ENCODE data around the gene SEC62.

SEC62 gene

DNA sequence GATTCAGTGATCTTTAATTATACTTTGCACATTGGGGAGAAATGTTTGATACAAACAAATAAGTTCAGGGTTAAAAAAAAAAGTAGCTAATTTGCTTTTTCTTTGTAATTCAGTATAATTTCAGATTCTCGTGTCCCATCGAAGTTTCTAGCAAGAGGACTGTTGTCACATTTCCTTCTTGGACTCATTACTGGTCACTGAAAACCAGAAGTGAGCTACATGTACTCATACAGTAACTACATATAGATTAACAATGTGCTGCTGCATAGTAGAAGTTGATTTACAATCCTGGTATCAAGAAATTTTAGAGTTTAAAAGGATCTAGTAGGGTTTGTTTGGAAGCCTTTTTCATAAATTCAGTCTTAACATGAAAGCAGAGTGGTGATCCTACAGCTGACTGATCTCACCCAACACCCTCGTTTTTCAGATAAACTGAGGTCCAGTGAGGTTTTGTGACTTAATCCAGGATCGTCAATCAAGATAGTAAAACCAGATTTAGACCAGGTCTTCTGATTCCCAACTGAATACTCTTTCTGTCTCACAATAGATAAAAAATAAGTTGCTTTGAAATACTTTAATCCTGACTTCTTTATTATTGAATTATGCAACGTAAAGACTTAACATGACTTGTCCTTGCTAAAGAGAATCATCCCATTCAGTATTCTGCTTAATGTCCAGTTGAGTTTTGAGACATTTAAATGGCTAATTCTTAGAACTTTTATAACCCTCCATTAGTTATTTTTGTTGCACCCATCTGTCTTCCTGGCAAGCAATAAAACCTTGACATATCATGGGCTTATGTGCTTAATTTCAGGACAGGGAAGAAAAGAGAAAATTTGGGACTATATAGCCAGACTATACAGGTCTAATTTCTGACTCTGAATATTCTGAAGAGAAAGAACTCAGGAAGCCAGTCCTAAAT is 2.8 kb downstream of the SEC62 start:
- Histone ChIP-seq H3K36me3 (ENCODE audit: insufficient read depth, low read length) (no peaks in the 10 kb centered on the region), H3K4me1 (ENCODE audit: insufficient read depth, low read length) (peaks cover 35% of the 10 kb centered on the region), H3K27ac (ENCODE audit: low read depth, low read length) (no peak overlapping the region), H3K9ac (ENCODE audit: low read length) (no peak overlapping the region), H3K9me3 (ENCODE audit: low read length) (no peaks in the 10 kb centered on the region), H3K4me3 (ENCODE audit: low read depth in 1 of 2, low read length in 2 of 2) (no peak overlapping the region), H3K27me3 (ENCODE audit: control insufficient read depth in 1 of 2, insufficient read depth in 2 of 2, low read length in 2 of 2) (no peaks in the 10 kb centered on the region)

GRCh38 chr3:169970847-169971246 is 4.2 kb downstream of the SEC62 start:
- H3K36me3 ChIP-seq (ENCODE audit: insufficient read depth, low read length): no peaks in the 10 kb centered on the region
- H3K27me3 ChIP-seq (ENCODE audit: control insufficient read depth in 1 of 2, insufficient read depth in 2 of 2, low read length in 2 of 2): no peaks in the 10 kb centered on the region
- H3K9ac ChIP-seq (ENCODE audit: low read length): no peak overlapping the region
- H3K9me3 ChIP-seq (ENCODE audit: low read length): no peaks in the 10 kb centered on the region
- H3K27ac ChIP-seq (ENCODE audit: low read depth, low read length): no peak overlapping the region
- H3K4me1 ChIP-seq (ENCODE audit: insufficient read depth, low read length): peaks cover 35% of the 10 kb centered on the region
- no peak overlapping the region for H3K4me3 ChIP-seq (ENCODE audit: low read depth in 1 of 2, low read length in 2 of 2)

DNA sequence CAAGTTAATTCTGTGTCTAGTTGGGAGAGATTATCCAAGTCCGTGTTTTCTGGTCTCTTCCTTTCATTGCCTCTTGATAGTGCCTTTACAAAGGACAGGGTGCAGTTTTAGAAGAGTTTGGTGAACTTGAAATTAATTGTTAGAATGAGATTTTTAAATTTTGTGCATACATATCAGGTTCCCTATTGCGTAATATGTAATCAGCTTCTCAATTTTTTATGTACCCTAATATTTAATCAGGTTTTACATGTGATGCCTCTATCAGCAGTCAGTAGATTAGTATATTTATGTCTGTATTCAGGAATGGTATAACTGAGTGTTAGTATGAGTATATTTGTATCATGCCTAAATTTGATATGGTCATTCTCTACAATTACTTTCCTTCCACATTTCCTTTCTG is 4.9 kb downstream of the SEC62 start:
- Histone ChIP-seq H3K4me1 (ENCODE audit: insufficient read depth, low read length) (peaks cover 35% of the 10 kb centered on the region), H3K36me3 (ENCODE audit: insufficient read depth, low read length) (peaks cover 4% of the 10 kb centered on the region), H3K27me3 (ENCODE audit: control insufficient read depth in 1 of 2, insufficient read depth in 2 of 2, low read length in 2 of 2) (no peaks in the 10 kb centered on the region)

GRCh38 chr3:169980055-169980454 is 13.4 kb downstream of the SEC62 start:
- H3K4me1 ChIP-seq (ENCODE audit: insufficient read depth, low read length): no peaks in the 10 kb centered on the region
- H3K9ac ChIP-seq (ENCODE audit: low read length): no peak overlapping the region
- H3K36me3 ChIP-seq (ENCODE audit: insufficient read depth, low read length): peaks cover 45% of the 10 kb centered on the region
- H3K9me3 ChIP-seq (ENCODE audit: low read length): no peaks in the 10 kb centered on the region
- no peaks in the 10 kb centered on the region for H3K27me3 ChIP-seq (ENCODE audit: control insufficient read depth in 1 of 2, insufficient read depth in 2 of 2, low read length in 2 of 2)
- H3K27ac ChIP-seq (ENCODE audit: low read depth, low read length): no peak overlapping the region
- H3K4me3 ChIP-seq (ENCODE audit: low read depth in 1 of 2, low read length in 2 of 2): no peak overlapping the region

More for the DNA sequence above, 4.9 kb downstream of the SEC62 start:
- Histone ChIP-seq H3K27ac (ENCODE audit: low read depth, low read length) (no peak overlapping the region), H3K4me3 (ENCODE audit: low read depth in 1 of 2, low read length in 2 of 2) (no peak overlapping the region), H3K9ac (ENCODE audit: low read length) (no peak overlapping the region), H3K9me3 (ENCODE audit: low read length) (no peaks in the 10 kb centered on the region)

DNA sequence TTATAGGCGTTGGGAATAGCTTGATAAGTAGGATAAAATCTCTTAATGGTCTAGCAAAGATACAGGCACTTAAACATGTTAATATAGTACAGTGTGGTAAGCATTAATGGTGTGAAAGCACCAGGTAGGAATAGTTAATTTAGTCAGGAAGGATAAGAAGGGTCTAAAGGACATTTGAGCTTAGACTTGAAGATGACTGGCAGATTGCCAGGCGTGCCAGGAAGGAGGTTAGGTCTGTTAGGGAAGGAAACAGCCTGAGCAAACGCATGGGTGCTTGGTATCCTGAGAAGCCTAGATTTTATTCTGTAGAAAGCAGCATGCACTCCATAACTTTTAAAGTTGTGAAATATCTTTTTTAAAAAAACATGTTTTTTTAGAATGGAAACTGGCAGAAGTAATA is 17.7 kb downstream of the SEC62 start:
- no peak overlapping the region for H3K27ac ChIP-seq (ENCODE audit: low read depth, low read length)
- H3K9ac ChIP-seq (ENCODE audit: low read length): no peak overlapping the region
- H3K27me3 ChIP-seq (ENCODE audit: control insufficient read depth in 1 of 2, insufficient read depth in 2 of 2, low read length in 2 of 2): no peaks in the 10 kb centered on the region
- peaks cover 54% of the 10 kb centered on the region for H3K36me3 ChIP-seq (ENCODE audit: insufficient read depth, low read length)
- H3K4me1 ChIP-seq (ENCODE audit: insufficient read depth, low read length): no peaks in the 10 kb centered on the region
- no peaks in the 10 kb centered on the region for H3K9me3 ChIP-seq (ENCODE audit: low read length)
- no peak overlapping the region for H3K4me3 ChIP-seq (ENCODE audit: low read depth in 1 of 2, low read length in 2 of 2)

DNA sequence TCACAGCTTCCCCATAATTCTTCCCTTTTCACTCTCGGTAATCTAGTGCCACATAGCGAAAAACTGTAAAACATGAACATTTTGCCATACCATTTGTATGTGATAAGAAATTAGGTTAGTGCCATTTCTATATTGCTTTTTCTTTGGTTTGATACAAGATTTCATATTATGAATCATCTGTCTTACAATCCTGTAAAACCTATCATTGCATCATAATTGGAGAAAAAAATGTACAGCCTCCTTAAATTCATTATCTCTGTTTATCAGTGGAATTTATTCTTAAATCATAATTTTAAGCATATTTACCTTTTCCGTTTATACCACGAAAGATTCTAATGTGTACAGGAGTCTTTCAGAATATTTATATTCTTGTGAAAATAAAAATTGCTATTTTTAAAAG is 23.8 kb downstream of the SEC62 start:
- Histone ChIP-seq H3K9me3 (ENCODE audit: low read length) (no peaks in the 10 kb centered on the region), H3K27me3 (ENCODE audit: control insufficient read depth in 1 of 2, insufficient read depth in 2 of 2, low read length in 2 of 2) (no peaks in the 10 kb centered on the region), H3K4me1 (ENCODE audit: insufficient read depth, low read length) (no peaks in the 10 kb centered on the region), H3K4me3 (ENCODE audit: low read depth in 1 of 2, low read length in 2 of 2) (no peak overlapping the region), H3K36me3 (ENCODE audit: insufficient read depth, low read length) (peaks cover 43% of the 10 kb centered on the region), H3K27ac (ENCODE audit: low read depth, low read length) (no peak overlapping the region), H3K9ac (ENCODE audit: low read length) (no peak overlapping the region)

GRCh38 chr3:169992156-169992555 is 25.5 kb downstream of the SEC62 start:
- Histone ChIP-seq H3K36me3 (ENCODE audit: insufficient read depth, low read length) (peaks cover 30% of the 10 kb centered on the region), H3K27ac (ENCODE audit: low read depth, low read length) (no peak overlapping the region), H3K4me1 (ENCODE audit: insufficient read depth, low read length) (no peaks in the 10 kb centered on the region)

DNA sequence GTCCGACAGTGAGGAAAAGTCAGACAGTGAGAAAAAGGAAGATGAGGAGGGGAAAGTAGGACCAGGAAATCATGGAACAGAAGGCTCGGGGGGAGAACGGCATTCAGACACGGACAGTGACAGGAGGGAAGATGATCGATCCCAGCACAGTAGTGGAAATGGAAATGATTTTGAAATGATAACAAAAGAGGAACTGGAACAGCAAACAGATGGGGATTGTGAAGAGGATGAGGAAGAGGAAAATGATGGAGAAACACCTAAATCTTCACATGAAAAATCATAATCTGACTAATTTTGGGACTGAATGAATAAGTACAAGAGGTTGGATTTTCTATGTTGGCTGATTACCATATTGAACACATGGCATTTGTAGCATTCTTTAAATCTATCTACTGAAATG is 26.2 kb downstream of the SEC62 start:
- no peaks in the 10 kb centered on the region for H3K9me3 ChIP-seq (ENCODE audit: low read length)

More at GRCh38 chr3:169992156-169992555, 25.5 kb downstream of the SEC62 start:
- Histone ChIP-seq H3K27me3 (ENCODE audit: control insufficient read depth in 1 of 2, insufficient read depth in 2 of 2, low read length in 2 of 2) (no peaks in the 10 kb centered on the region), H3K9ac (ENCODE audit: low read length) (no peak overlapping the region), H3K4me3 (ENCODE audit: low read depth in 1 of 2, low read length in 2 of 2) (no peak overlapping the region), H3K9me3 (ENCODE audit: low read length) (no peaks in the 10 kb centered on the region)

GRCh38 chr3:169993761-169994160 is 27.2 kb downstream of the SEC62 start:
- H3K27ac ChIP-seq (ENCODE audit: low read depth, low read length): no peak overlapping the region
- no peaks in the 10 kb centered on the region for H3K9me3 ChIP-seq (ENCODE audit: low read length)
- H3K27me3 ChIP-seq (ENCODE audit: control insufficient read depth in 1 of 2, insufficient read depth in 2 of 2, low read length in 2 of 2): no peaks in the 10 kb centered on the region
- H3K9ac ChIP-seq (ENCODE audit: low read length): no peak overlapping the region
- no peak overlapping the region for H3K4me3 ChIP-seq (ENCODE audit: low read depth in 1 of 2, low read length in 2 of 2)
- no peaks in the 10 kb centered on the region for H3K4me1 ChIP-seq (ENCODE audit: insufficient read depth, low read length)
- H3K36me3 ChIP-seq (ENCODE audit: insufficient read depth, low read length): peaks cover 17% of the 10 kb centered on the region

More for the DNA sequence above, 26.2 kb downstream of the SEC62 start:
- Histone ChIP-seq H3K9ac (ENCODE audit: low read length) (no peak overlapping the region), H3K4me3 (ENCODE audit: low read depth in 1 of 2, low read length in 2 of 2) (no peak overlapping the region), H3K36me3 (ENCODE audit: insufficient read depth, low read length) (peaks cover 25% of the 10 kb centered on the region), H3K27ac (ENCODE audit: low read depth, low read length) (no peak overlapping the region), H3K27me3 (ENCODE audit: control insufficient read depth in 1 of 2, insufficient read depth in 2 of 2, low read length in 2 of 2) (no peaks in the 10 kb centered on the region), H3K4me1 (ENCODE audit: insufficient read depth, low read length) (no peaks in the 10 kb centered on the region)

GRCh38 chr3:169996063-169996462 is 29.5 kb downstream of the SEC62 start:
- Histone ChIP-seq H3K4me1 (ENCODE audit: insufficient read depth, low read length) (no peaks in the 10 kb centered on the region), H3K4me3 (ENCODE audit: low read depth in 1 of 2, low read length in 2 of 2) (no peak overlapping the region), H3K9ac (ENCODE audit: low read length) (no peak overlapping the region), H3K9me3 (ENCODE audit: low read length) (no peaks in the 10 kb centered on the region), H3K36me3 (ENCODE audit: insufficient read depth, low read length) (peaks cover 8% of the 10 kb centered on the region), H3K27me3 (ENCODE audit: control insufficient read depth in 1 of 2, insufficient read depth in 2 of 2, low read length in 2 of 2) (no peaks in the 10 kb centered on the region), H3K27ac (ENCODE audit: low read depth, low read length) (no peak overlapping the region)

- H3K36me3 ChIP-seq (ENCODE audit: insufficient read depth, low read length): no peaks in the 10 kb centered on the region
- no peaks in the 10 kb centered on the region for H3K4me1 ChIP-seq (ENCODE audit: insufficient read depth, low read length)
These were observed 32.1 kb downstream of the SEC62 start for GRCh38 chr3:169998668-169999131.

DNA sequence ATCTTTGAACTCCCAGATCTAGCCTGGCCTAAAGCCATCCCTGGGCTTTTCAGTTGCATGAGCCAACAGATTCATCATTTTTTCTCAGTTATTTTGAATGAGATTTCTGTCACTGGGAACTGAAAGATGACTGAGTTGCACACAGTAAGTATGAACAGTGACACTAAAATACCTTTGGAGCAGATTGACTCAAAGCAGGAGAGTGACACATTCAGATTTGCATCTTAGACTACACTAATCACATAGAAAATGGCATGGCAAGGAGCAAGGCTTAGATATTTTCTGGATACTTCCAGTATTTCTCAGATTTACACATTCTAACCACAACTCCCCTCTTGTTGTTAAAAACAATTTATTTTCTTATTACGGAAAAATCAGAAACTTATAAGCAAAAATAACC is 32.8 kb downstream of the SEC62 start:
- H3K27ac ChIP-seq (ENCODE audit: low read depth, low read length): no peak overlapping the region
- H3K4me1 ChIP-seq (ENCODE audit: insufficient read depth, low read length): no peaks in the 10 kb centered on the region
- no peak overlapping the region for H3K4me3 ChIP-seq (ENCODE audit: low read depth in 1 of 2, low read length in 2 of 2)
- no peaks in the 10 kb centered on the region for H3K36me3 ChIP-seq (ENCODE audit: insufficient read depth, low read length)
- no peaks in the 10 kb centered on the region for H3K27me3 ChIP-seq (ENCODE audit: control insufficient read depth in 1 of 2, insufficient read depth in 2 of 2, low read length in 2 of 2)
- H3K9me3 ChIP-seq (ENCODE audit: low read length): no peaks in the 10 kb centered on the region
- no peak overlapping the region for H3K9ac ChIP-seq (ENCODE audit: low read length)

More at GRCh38 chr3:169998668-169999131, 32.1 kb downstream of the SEC62 start:
- no peaks in the 10 kb centered on the region for H3K27me3 ChIP-seq (ENCODE audit: control insufficient read depth in 1 of 2, insufficient read depth in 2 of 2, low read length in 2 of 2)
- H3K27ac ChIP-seq (ENCODE audit: low read depth, low read length): no peak overlapping the region
- no peak overlapping the region for H3K4me3 ChIP-seq (ENCODE audit: low read depth in 1 of 2, low read length in 2 of 2)
- H3K9ac ChIP-seq (ENCODE audit: low read length): no peak overlapping the region
- no peaks in the 10 kb centered on the region for H3K9me3 ChIP-seq (ENCODE audit: low read length)
